GM18868 (cell line): ENCODE measurements around the gene LRRC7.

ENCODE experiments used
- ATAC-seq: cut with Tn5 transposase; IDR thresholded peaks from one replicate; pipeline ENCODE4 v1.9.1; 2021; ENCODE audit warnings: mild to moderate bottlenecking, moderate library complexity; ENCODE audit not compliant: unreplicated experiment

Gene LRRC7

DNA sequence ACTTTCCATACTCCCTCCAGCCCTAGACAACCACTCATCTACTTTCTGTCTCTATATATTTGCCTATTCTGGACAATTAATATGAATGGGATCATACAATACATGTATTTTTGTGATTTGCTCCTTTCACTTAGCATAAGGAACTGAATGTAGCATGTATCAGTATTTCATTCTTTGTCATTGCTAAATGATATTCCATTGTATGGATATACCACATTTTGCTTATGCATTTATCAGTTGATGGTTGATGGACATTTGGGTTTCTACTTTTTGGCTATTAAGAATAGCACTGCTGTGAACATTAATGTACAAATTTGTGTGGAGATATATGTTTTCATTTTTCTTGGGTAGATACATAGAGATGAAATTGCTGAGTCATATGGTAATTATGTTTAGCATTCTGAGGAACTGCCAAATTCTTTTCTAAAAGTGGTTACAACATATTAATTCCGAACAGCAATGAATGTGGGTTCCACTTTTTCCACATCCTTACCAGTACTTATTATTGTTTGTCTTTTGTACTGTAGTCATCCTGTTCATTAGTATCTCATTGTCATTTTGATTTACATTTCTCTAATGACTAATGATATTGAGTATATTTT, 516.7 kb downstream of the LRRC7 start:
- no peak for ATAC-seq

DNA sequence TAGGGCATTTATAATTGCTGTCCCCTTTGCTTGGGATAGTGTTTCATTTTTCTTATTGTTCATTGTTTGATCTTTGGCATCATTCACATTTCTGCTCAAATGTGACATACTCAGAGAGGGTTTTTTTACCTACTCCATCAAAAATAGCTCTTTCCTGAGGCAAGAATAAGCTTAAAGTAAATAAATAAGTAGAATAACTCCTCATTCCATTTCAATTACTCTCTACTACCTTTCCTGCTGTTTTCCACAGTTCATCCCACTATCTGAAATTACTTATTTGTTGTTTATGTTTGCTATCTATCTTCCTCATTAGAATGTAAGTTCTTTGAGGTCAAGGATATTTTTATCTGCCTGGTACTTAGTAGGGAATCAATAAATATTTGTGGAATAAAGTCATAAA, 517.8 kb downstream of the LRRC7 start:
- ATAC-seq: no peak

DNA sequence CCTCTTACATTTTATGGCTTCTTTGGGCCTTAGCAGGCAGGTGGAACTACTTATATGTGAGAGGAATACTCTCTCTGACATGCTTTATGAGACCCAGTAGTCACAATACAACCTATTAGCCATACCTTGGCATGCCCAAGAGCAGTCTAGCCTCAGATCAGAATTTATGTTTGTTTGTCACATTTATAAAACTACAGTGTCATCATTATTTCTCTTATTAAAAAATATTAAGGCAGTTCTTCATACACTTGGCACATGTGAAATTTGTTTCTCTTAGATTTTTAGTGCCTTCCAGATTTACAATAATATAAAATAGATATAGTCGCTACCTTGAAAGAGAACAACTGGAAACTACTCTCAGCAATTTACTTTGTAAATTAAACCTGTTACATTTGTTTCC, 519.2 kb downstream of the LRRC7 start:
- ATAC-seq: no peak

DNA sequence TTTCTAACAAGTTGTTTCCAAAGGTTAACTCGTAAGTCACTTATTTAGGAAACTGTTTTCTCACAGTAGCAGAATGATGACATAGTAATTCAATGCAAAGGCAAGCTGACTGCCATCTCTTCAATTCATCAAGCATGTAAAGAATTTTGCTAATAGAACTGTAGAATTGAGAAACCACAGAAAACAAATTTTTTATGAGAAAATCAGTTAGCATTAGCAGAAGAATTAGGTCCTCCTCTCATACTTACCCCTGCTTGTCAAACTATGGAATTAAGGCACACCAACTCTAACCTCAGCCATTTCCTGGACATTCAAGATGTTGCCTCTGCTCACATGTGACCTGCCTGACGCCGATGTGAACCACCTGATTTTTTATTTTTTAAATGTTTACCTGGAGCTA, 522.4 kb downstream of the LRRC7 start:
- ATAC-seq: no peak

DNA sequence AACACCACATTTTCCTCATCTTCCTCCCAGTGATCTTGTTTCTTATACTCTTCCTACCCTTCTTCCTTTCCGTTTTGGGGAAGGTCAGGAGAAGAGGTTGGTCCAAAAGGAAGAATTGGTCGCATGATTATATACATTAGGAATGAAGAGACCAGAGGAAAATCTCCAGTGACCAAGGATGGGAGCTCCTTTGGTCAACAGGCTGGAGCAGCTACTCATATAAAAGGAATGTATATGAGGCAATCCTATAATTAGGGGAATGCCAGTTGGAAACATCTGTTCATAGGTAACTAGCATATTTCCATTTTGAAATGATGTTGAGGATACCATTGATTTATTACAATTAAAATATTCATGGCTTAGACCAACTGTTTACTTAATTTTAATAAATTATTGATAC, 523.2 kb downstream of the LRRC7 start:
- ATAC-seq: no peak

DNA sequence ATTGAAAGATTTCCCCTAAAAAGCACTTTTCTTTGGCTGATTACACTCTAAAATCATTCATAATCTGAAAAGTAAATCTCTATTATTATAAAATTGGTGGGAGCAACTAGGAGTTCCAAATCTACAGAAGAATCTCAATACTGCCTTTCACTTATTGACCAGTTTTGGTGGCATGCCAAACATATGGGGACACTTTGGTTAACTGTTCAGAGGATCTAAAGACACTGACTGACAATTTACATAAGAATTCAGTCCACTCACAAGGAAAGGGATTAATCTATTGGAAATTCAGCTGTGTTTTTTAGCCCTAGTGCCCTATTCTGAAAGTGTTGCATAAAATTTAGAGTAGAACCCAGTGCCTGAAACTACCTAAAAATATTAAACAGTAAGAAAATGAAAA, 524.1 kb downstream of the LRRC7 start:
- ATAC-seq: no peak

DNA sequence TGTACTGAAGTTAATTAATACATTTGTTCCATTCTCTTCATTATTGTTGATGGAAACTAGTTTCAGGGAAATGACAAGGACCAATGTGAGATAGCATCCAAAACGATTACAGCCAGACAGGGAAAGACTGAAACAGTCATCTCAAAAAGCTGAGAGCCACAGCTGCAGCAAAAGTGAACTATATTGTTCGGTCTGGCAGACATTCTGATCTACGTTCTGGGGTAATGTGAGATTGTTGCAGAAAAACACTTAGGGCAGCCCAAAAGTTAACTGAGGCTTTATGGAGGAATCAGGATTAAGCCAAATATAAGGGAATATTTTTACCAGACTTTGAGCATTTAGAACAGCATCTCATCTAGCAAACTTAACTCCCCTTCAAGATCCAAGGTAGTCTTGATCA, 524.8 kb downstream of the LRRC7 start:
- no peak for ATAC-seq

DNA sequence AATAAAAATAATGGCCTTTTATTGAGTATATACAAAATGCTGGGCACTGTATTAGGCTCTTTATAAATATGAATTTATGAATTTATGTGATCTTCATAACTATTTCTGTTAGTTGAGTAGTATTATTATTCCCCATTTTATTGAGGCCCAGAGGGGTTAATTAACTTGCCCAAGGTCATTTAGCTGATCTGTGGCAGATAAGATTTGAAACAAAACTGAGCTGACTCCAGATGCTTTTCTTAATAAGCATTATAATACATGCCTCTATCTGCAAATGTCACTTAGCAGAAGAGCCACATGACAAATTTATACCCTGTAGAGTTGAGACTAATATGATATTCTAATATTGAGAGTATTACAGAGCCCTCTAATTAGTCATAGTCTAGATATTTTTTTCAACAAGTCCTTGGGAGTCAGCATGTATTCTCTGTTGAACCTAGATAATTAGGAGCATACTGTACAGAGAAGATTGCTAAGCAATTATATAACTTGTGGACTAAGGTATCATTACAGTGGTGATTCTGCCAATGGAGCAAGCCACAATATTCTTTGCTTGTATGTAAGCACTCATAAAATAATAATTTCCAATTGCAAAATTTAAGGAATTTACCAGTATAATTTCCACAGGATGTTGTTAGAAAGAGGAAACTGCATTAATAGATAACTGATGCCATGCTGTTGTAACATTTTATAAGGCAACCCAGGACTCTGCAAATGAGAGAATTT, 525.7 kb downstream of the LRRC7 start:
- ATAC-seq: no peak

DNA sequence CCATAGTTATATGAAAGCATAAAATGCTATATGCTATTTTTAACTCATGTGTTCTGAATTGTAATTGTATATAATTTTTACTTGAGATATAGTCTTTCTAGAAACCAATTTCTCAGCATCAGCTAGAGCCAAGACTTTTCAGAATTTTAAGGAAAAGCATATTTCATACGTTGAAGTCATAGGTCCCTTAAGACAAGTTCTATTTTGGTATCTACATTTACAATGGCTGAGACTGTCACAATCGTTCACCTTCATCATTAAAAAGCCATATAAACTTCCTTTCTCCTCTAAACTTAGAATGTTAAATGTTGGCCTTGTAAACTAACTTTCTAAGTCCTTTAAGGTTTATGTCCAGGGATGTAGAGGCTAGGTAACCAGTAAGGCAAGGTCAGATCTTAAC, 533.5 kb downstream of the LRRC7 start:
- no peak for ATAC-seq

DNA sequence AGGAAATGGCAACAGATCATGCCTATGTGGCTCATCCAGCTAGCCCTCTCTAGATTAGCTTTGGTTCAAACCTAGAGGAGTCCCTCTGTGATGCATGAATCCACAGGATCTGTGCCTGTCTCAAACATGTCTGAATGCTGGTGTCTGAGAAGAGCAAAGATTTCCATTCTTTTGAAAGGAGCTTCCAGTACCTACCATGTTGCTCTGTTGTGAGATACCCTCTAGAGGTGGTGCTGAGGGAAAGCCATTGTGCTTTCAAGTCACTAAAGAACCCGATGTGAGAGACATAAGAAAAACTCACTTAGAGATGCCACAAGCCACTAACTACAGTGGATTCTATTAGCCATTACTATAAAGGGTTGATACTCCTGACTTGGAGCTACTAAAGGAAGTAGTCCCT, 534.1 kb downstream of the LRRC7 start:
- ATAC-seq: no peak

DNA sequence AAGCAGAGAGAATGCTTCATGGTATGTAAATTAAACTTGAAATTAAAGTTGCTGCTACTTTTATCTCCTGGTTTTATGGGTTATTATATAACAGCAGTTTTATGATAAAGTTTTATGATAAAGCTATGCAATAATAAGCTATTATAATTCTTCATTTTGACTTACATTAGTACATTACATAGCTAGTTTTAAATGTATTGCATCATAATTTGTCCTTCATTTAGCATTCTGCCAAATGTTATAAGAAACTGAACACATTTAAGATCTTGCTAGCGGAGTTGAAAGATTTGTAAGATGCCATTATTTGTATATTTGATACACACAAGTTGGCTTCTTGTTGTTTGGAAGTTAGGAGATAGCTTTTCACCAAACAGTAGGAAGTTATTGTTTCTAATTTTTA, 536.0 kb downstream of the LRRC7 start:
- no peak for ATAC-seq

DNA sequence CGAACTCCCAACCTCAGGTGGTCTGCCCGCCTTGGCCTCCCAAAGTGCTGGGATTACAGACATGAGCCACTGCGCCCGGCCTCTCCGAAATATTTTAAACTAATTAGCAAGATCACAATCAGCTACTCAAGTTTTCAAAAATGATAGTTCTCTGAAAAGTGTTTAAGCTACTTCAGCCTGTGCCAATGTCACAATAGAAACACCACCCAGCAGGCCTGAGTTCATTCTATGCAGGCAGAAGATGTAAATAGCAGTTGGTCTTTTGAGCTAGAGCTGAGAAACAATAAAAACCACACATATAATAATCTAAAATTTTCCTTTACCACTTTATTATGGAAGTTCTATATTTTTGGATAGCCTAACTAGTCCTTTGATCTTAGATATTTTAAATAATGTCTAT, 541.5 kb downstream of the LRRC7 start:
- ATAC-seq: no peak

DNA sequence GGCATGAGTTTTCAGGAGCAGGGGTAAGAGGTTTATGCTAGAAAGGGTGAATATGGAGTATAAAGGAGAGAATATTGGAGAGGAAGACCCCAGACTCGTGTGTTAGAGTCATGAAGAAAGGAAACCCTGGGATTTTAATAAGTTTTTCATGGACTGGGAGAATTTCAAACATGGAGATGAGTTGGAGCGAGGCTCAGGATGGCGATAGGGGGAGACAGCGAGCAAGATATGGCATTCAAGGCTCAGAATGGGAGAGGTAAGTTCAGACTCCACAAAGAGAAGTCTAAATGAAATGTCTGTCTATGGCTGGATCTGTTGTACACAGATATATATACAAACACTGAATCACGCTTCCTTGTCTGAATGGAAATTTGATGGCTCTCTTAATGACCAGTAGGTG, 545.1 kb downstream of the LRRC7 start:
- no peak for ATAC-seq

DNA sequence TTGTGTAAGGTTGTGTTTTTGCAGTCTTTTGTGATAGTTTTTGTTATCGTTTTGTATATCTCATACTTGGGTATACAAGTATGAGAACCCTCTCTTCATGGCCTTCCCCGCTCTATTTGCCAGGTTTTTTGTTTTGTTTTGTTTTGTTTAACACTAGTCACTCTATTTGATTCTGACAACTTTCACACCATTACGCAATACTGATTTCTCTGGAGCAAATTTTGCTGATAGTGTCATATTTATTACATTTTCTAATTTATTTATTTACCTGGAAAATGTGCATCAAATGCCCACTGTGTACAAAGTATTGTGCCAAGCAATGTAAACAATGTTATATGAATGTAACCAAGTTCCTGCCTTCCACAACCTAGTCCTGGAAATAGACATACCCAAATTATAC, 547.6 kb downstream of the LRRC7 start:
- ATAC-seq: no peak

DNA sequence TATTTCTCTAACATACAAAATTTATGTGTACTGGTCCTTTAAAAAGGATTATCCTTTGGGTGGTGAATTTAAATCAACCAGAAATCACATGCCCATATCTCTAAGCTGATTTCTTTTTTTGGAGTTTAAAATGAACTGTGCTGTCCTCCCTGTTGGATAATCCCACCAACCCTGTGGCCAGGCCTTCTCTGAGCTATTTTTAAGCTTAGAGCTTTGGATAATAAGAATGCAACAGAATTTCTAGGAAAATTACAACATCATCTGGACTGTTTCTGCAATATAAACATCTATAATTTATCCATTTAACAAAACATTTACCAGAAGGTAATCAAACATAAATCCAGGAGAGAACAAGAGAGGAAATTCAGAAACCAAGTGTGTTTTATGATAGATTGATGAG, 549.3 kb downstream of the LRRC7 start:
- ATAC-seq: no peak

DNA sequence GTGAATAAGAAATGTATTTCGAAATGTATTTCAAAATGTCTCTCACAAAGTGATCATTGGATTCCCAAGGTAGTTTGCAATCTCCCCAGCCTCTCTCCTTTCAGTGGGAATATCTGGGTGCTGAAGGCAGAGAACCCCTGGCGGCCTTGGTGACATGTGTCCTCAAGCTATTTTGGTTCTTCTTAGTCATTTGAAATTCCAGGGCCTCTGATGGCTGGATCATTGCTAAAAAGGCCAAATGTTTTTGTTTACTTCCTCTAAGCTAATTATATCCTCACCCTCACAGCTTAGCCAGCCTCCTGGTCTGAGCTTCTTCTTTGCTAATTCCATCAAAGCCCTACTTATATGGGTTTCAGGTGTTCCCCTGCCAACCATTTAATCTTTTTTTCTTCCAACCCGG, 566.4 kb downstream of the LRRC7 start:
- ATAC-seq: no peak

DNA sequence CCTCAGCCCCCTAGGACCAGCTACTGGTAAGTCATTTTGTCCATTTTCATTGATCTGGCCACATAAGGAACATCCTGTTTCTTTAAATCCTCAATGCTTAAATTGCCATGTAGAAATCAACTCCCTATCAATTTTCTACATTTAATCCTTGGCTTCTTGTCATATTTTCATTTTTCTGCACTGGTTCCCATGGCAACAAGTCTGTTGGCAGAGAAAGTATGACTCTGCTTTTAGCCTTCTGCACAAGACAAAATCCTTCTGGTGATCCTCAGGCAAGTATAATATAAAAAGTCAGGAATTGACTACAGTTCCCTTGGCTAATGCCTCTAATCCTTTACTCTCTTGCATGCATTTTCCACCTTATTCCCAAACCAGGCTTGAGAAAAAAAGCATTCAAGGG, 572.6 kb downstream of the LRRC7 start:
- ATAC-seq: no peak

DNA sequence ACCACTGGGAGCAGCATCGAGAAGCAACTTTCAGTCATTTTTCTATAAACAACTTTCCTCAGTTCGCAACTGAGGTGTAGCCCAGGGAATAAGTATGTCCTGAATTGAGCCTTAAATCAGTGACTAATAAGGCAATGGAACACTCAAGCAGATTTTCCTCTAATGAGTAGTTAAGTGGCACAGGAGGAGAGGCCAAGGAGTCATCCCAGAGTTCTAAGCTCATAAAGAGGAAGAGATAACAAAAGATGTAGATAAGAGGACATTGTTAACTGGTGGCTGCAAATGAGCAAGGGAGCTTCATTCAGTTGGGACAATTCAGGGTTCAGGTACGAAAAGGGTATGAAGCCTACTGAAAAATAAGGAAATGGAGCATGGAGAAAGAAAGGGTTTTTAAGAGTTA, 573.2 kb downstream of the LRRC7 start:
- ATAC-seq: no peak

DNA sequence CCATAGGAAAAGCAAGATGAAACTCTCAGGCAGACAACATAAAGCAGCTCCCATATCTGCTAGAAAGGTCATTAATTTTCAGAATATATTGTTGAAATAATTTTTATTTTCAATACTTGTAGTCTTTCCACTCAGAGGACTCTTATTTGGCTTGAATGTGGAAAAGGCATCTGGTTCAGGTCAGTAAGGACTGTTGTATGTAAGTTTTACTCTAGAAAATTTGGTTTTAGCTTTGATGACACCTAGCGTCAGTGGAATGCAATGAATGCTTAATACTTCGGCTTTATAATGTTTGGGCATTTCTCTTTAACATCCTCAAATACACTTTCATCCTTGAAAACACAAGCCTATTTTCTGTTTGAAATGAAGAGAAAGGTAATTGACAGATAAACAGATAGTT, 574.4 kb downstream of the LRRC7 start:
- ATAC-seq: no peak

DNA sequence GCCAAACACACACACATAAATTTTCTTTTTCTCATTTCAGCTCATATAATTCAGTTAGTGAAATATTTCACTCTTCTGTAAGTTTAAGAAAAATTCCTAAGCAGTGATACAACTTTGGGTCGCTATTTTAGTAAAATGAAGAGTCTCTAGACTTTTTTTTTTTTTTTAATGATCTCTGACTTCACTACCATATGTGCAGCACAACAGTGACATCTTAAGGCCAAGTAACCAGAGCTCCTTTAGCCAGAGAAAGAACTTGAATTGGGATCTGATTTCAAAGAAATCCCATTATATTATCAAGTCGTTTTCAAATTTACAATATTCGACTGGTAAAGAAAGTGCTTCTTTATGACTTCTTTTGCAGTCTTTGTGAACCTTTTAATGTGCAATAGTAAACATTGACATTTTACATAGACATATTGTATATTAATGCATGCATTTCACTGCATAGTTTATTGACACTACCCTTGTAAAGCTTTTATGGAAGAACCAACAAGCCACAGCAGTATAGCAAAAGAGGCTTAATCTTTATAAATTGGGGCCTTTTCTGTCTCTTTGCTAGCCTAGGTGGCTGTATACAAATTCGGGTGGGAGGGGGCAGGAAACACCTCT, 575.4 kb downstream of the LRRC7 start:
- ATAC-seq: no peak

DNA sequence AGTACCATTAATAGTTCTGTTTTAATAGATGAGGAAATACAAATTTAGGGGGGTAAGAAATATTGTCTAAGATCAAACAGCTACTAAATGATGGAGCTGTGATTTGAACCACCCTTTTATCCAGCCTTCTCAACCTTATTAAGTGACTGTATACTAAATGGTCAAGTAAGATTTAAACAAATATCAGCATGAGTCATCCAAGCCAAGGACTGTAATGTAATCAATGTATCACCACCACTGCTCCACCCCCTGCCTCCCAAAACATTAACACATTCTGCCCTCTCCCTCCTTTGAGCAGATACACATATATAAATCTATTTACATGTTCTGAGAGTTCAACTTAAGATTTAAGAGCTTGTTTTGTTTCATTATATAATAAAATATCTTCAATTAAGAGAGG, 578.8 kb downstream of the LRRC7 start:
- no peak for ATAC-seq

DNA sequence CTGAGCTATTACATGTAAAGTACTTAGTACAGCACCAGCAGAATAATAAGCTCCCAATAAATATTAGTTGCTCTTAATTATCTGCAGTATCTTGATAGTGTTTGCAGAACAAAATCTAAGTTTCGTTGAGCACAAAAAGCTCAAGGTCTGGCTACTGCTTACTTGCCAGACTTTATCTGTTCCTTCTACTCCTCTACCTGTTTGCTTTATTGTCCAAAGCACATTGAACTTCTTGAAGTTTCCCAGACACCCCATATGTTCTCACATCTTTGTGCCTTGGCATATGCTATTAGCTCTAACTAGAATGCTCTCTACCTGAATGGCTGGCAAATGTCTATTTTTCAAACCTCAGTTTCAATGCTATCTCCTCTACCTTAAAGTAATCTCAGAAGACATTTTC, 582.7 kb downstream of the LRRC7 start:
- ATAC-seq: no peak

DNA sequence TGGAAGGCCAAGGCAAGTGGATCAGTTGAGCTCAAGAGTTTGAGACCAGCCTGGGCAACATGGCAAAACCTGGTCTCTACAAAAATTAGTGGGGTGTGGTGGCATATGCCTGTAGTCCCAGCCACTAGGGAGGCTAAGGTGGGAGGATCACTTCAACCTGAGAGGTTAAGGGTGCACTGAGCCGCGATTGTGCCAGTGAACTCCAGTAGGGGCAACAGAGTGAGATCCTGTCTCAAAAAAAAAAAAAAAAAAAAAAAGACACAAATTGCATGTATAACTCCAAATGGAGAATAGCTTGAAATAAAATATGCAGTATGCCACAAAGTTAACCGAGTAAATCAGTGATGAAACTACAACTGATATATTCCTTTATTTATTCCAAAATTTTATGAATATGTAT, 586.0 kb downstream of the LRRC7 start:
- no peak for ATAC-seq
